Activated CD4-positive, alpha-beta T cell treated with anti-CD3 and anti-CD28 coated beads, Interleukin-10, Interleukin-2, amounts not matched to agents 100 ng/mL and 50 ng/mL, durations not matched to agents 16 hours and 8 hours (primary cell): Measurements from ENCODE around the gene CTTNBP2NL.

ENCODE experiments used
- DNase-seq: peaks from one replicate; pipeline ENCODE4 v3.0.0-alpha.2; 2020

The CTTNBP2NL gene, protein sequence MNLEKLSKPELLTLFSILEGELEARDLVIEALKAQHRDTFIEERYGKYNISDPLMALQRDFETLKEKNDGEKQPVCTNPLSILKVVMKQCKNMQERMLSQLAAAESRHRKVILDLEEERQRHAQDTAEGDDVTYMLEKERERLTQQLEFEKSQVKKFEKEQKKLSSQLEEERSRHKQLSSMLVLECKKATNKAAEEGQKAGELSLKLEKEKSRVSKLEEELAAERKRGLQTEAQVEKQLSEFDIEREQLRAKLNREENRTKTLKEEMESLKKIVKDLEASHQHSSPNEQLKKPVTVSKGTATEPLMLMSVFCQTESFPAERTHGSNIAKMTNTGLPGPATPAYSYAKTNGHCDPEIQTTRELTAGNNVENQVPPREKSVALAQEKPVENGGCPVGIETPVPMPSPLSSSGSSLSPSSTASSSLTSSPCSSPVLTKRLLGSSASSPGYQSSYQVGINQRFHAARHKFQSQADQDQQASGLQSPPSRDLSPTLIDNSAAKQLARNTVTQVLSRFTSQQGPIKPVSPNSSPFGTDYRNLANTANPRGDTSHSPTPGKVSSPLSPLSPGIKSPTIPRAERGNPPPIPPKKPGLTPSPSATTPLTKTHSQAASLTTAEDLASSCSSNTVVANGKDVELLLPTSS

DNA sequence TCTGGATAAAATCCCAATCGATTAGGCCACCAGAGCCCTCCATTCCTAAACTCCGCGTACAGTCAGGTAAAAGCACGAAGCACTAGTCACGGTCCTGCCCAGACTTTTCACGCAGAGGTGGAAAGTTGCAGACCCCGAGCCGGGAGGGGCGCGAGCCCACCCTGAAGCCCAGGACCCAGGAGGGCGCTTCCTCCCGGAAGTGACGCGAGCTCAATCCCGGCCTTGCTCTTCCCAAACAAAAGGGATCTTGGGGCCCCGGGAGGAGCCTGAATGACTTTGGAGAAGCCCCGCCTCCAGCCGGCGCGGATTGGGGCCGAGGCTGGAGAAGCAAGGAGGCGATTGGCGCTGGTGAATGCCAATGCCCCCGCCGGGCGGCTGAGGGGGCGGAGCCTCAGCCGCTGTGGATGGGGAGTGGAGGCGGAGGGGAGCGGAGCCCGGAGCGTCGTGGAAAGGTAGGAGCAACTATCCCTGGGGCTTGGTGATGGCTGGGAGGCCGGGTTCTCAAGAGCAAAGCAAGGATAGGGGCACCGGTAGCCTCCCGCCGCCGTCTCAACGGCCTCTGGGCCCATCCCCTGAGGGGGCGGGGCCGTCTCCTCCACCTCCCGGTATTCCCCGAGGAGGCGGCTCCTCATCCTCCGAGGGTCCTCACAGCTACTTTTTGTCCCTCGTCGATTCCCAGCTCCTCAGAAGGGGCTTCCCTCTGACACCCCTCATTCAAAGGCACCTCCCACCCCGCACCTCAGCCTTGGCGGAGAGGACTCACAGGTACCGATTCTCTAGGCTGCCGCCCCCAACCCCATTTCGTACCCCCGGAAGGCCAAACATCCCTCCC lies at the start of gene CTTNBP2NL:
Gene CTTNBP2NL (plus strand): TSS at position 394 of the 832 bp plus-strand sequence. CDS start 19,952 bp downstream, outside the sequence.
- peak; percentile 91 for DNase-seq

DNA sequence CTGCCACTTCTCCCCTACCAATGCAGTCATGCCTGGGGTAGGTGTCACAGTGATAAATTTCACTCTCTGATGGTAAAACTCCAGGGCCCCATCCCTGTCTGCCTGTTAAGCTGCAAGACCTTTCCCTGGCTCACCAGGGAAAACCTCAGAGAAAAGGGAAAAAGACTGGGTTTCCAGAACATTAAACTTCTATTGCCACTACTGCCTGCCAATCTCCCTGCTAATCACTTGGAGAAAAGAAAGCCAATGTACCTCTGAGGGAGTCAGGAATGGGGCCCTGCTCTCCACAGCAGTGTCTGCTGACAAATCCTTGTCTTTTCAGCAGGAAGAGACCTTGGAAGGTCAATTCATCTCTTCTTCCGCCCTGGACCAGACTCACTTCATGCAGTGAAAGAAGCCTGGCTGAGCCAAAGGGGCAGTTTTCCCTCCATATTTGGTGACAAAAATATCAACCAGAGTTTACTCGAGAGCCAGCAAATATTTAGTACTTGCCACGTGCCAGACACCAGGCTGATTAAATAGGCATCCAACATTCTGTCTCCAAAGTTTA lies 49.1 kb upstream of the CTTNBP2NL start:
- DNase-seq, result no peak

DNA sequence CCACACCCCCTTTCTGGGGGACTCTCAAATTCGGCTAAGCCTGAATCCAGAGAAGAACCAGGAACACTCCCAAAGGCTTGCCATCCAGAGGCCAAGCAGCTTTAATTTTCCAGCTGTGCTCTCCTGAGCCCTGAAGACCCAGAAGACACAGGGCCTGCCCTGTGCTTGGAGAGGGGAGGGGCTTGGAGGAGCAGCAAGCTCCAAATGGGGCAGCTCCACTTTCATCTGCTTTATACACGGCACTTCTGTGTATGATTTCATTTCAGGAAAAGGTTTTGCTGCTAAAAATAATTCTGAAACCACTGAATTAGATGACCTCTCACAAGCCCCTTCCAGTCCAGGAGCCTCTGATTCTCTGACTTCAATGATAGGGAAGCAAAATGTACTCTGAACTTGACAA lies 39.2 kb upstream of the CTTNBP2NL start:
- no peak for DNase-seq

DNA sequence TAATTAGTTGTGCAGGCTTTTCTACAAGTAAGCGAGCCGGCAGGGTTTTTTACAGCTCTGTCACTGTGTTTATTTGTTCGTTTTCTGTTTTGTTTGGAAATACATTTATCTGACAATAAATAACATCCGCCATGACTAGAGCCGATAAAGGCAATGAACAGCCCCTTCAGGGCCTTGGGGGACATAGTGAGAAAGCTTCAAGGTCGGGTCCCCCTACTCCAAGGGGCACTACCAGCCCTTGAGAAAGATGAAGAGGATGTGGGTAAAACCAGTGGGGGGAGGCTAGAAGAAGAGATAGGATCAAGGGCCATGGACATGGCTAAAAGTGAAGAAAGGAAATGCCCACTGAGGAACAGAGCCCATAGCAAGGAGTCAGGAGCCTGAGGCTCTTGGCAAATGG lies 38.5 kb upstream of the CTTNBP2NL start:
- DNase-seq, result no peak

DNA sequence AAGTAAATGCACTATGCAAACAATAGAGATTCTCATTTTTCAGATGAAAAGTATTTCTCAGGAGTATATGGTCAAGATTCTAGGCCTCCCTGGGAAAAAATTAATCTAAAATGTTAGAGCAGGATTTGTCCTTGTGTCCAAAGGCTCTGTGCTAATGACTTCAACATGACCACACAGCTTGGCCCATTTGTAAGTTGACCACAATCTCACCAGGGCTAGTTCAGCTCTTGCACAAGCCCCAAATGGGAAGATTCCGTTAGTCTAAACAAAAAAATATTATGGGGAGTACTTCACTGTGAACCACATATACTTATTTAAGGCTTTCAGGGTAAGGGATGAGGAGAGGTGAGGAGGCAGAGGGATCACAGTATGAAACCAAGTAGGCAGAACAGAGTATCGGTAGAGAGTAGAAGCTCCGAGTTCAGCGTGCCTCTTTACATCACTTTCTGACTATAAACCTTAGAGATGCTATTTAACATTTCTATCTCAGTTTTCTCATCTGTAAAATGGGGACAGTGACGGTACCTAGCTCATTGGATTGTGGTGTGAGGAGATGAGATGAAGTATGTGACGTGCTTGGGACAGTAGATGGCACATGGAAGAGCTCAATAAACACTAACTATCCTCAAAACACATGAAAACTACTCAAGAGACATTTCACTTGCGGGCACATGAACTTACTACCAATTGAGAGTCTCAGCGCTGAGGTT lies 37.8 kb upstream of the CTTNBP2NL start:
- DNase-seq, result no peak

DNA sequence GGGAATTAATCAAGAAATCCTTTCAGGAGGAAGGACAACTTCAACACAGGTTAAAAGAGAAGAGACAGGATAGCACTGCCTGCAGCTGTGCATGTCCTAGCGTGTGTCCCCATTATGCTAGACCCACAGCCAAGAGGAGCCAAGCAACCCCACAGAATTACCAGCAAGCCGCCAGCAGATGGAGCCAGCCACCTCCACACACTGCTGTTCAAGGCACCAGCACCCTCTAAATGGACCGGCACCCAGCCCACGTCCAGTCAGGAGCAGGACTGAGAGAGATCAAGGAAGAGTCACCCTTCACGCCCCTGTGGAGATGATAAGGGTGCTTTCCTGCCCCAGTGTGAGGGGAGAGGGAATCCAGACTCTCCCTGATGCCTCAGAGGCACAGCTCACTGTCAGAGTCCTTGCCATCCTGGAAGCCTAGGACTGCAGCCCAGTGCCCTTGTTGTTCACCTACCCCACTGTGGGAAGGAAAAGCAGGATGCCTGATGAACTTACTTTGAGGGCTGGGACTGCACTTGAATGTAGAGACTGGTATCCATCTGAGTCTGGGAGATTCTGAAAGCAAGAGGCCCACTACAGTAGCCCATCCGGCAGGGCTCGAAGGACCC lies 37.1 kb upstream of the CTTNBP2NL start:
- peak; percentile 42 for DNase-seq

DNA sequence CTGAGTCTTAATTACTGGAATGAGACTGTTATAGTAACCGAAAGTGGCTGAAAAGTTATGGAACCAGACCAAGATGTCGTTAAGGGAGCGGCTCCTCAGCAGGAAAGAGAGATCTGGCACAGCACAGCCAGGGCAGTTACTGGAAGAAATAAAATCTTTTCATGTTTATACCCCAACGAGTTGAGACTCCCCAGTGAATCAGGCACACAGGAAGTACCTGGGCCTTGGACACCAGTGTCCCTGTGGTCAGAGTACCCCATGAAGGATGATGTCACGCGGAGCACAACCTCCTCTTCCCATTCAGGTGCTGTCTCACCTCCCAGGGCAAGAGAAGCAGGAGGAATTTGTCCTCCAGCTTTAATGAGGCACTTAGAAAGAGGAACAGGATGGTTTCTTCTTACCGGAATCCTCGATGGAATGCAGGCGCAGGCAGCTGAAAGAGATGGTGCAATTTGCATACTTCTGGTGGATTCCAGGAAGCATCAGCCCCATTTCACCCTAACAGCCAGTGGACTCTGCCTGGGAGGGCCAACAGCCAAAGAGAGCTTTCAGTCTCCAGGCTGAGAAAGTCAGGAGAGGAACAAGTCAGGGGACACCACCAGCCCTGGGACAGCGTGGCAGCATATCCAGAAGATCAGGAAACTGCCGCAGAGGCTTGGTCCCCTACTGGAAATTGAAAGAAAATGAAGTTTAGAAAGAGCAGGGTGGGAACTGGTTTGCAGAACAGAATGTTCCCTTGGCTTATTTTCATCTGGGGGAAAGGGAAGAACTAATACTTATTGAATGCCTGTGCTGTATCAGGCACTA lies 35.9 kb upstream of the CTTNBP2NL start:
- no peak for DNase-seq

DNA sequence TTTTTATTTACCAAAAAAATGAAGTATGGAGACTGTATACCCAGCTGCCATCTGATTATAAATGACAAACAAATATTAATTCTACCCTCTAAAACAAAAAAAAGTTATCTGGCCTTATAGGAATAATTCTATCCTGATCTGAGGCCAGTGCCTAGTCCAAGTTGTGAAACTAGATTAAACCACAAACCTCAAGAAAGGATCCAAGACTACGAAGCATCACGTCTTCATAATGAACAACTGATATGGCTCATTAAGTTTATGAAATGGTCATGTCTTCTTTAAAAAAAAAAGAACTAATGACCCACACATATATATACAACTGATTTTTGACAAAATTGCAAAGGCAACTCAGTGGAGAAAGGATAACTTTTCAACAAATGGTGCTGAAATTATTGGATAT lies 32.4 kb upstream of the CTTNBP2NL start:
- DNase-seq, result no peak

DNA sequence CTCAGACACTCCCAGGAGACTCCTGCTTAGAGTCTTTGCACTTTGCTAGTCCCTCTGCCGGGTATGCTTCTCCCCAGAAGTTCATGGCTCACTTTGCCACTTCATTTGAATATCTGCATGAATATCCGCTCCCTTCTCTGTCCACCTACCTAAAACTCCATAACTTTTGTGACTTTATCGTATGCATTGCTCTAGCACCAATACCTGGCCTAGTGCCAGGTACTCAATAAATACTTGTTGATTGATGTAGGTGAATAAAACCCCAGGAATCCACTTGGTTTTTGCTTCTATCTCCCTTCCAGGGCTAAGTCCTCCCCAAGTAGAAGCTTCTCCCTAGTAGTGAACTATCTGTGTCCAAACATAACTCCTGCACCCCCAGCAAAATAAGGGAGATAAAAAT lies 27.8 kb upstream of the CTTNBP2NL start:
- no peak for DNase-seq

DNA sequence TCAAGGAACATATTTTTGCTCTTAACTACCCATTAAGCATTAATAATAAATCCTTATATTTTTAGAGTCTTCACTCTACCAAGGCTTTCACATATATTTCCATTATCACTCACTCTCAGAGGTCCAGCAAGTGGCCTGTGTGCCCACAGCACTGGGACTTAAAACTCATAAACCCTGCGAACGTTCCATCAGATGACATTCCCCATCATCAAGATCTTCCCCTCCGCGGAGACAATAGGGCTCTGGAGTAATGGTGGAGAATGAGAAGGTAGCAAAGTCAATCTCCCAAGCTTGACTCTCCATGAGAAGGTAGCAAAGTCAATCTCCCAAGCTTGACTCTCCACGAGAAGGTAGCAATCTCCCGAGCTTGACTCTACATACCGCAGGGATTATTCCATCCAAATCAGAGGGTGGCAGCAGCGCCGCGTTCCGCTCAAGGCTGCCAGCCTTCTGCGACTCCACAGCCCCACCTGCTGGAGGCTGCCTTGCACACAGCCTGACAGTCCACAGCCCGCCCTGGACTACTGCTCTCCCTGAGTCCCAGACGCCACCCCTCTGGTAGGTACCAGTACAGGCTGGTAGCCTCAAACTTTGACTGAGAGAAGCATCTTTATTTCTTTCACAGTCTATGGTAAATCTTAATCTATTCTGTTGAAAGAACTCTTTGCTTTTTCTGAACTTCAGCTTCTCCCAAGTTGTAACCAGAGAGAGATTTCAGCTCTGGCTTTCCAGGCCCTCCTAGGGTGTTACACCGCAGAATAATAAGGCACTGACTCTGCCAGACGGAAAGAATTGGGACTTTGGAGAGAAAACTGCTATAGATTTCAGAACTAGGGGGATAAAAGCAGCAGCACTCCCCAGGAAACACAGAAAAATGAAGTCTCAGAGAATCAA lies 26.4 kb upstream of the CTTNBP2NL start:
- DNase-seq, result peak; percentile 86

DNA sequence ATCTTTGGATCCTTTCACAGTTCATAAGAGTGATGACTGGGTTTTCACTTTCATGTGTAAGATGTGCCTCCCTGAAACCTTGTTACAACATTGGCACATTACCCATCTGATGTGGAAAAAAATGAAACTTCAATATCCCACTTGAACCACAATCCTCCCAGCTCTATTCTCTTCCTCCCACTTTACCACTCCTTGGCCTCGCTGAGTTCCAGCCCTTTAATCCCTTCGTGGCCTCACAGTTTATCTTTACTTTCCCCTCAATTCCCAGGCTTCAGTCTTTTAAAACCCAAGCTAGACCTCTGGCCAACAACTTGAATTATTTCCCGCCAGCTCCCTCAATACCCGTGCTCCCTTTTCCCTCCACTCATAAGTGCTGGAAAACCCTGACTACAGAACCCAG lies 25.0 kb upstream of the CTTNBP2NL start:
- DNase-seq, result no peak

DNA sequence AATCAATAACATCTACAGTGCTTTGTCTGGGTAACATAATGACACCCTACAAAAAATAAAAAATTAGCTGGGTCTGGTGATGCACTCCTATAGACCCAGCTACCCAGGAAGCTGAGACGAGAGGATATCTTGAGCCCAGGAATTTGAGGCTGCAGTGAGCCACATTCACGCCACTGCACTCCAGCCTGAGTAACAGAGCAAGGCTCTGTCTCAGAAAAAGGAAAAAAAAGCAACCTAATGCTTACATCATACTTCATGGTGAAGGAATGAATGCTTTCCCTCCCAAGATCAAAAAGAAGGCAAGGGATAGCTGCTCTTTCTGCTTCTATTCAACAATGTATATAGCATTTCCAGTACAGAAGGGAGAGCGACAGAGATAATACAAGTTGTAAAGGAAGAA lies 24.2 kb upstream of the CTTNBP2NL start:
- DNase-seq, result no peak

DNA sequence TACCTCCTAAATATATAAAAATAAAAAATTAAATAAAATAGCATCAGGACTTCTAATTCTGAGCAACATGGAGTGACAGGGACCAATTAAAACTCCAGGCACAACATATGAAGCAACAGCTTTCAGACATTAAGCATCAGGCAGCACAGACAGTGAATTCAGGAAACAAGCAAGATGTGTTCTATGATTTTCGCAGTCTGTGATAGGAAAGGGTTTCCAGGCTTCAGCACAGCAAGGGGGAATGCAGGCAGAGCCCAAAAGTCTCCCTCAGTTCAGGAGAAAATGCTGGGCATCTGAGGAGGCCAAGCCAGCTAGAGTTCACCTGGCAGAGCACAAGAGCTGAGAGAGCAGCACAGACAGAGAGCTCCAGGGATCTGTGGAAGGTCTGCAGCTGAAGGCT lies 22.2 kb upstream of the CTTNBP2NL start:
- no peak for DNase-seq

DNA sequence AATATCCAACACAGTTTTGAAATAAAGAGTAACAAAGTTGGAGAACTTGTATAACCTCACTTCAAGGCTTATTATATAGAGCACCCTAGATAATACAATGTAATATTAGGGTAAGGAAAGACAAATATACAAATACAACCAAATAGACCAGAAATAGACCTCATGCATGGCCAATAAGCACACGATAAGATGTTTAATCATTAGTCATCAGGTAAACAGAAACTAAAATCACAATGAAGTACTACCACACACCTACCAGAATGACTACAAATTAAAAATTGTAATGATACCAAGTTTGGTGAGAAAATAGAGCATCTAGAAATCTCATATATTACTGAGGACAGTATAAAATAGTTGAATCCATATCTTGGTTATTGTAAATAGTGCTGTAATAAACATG lies 20.3 kb upstream of the CTTNBP2NL start:
- DNase-seq, result no peak

DNA sequence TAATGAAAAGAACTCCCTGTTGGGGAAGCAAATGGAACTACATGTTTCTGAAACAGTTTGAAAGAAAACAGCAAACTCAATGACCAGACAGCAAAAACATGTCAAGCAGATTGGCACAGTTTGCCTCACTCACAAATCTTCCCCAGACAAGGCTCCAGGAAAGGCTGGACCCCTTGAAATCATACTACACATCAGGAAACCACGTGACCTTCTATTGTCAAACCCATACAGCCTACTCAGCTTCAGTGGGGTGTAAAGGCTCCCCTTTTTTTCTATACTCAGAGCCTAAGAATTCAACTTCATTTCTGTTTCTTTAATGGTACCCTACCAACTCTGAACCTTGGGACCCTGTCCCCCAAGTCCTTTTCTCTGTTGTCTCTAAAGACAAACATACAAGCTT lies 15.7 kb upstream of the CTTNBP2NL start:
- no peak for DNase-seq

DNA sequence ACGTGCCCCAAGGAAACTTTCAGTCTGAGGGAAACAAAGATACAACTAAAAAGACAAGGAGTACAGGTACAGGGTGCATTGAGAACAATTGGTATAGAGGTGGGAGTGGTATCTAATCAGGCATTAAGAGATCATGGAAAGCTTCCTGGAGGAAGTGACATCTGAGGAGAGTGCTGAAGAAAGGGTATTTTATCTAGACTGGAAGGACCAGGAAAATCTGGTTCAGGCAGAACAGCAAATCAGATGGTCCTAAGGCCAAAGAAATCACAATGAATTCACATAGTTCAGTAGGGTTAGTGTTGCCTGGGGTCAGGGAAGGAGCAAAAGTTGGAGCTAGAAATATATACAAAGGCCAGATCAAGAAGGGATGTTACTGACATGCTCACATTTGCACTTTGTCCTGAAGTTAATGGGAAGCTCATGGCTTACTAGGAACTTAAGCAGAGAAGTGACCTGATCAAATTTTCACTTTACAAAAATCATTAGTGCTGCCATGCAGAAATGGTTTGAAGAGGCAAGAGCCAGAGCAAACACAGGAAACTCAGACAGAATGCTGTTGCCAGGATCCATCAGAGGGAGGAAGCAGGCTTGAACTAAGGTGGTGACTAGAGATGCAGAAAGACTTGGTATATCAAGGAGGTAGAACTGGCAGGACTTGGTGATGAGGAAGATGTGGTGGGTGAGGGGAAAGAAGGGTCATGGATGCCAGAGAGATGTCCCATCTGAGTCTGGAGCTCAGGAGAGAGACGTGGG lies 14.5 kb upstream of the CTTNBP2NL start:
- DNase-seq, result no peak

DNA sequence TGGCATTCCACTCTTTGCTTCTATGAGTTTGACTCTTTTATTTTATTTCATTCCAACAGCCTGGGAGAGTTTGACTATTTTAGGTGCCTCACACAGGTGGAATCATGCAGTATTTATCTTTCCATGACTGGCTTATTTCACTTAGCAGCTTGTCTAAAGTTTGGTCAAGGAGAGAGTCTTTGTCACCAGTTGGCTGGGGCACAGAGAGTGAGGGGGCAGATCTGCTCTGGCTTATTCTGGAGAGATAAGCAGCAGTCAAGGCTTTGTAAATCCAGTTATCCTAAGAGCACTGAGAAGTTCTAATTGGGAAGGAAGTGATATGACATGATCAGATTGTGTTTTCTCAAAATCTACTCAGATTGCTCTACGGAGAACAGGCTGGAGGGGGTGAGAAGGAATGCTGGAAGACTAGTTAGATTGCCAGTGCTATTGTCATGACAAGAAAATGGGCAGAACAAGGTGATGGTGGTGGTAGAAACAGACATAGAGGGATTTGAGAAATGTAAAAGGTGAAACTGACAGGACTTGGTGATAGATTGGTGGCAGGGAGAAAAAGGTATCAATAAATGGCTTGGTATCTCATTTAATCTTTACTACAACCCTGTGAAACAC lies 12.1 kb upstream of the CTTNBP2NL start:
- DNase-seq, result no peak

DNA sequence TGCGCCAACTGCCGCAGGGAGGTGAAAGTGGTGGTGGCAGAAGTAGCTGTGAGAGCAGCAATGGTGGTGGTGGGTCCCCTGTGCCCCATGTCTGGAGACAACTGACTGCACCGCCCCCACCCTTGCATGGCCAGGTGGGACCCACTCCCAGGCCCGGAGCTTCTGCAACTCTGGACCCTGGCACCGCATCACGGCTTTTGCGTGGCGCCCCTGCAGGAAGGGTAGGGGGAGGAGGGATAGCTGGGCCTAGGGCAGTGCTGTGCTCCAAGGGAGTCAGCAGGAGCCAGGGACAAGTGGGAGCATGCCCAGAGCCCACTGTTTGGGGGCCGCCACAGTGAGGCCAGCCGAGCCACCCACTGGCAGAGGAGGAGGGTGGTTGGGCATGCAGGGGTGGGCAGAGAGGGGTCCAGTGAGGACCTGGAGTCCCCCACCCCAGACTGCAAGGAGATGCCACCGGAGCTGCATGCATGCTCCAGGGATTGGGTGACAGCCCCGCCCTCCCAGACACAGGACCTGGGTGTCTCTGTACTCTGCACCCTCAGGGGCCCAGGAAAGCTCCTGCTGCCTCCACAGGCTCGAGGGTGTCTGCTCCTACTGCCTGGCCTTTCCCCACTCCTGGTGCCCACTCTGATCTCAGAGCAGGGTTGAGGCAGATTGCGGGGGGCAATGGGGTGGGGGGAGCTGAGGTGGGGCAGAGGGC lies 9.8 kb upstream of the CTTNBP2NL start:
- DNase-seq, result no peak
